Natural killer cell (primary cell): ENCODE results near the gene RPTN. TPM values are rescaled to one million over a fixed set of nuclear protein-coding genes. Genes with fewer than 3 reads are reported as not detected.

Experiments
- ATAC-seq, 3 donors: fragments of 150-1000 bp in 2 of 3; fragments of 200-7000 bp in 1 of 3; cut with Tn5 transposase; 1 replicate in 1 of 3; 2 replicates in 2 of 3; pipeline ENCODE4 v1.10.0; 2021; ENCODE audit warnings: mild to moderate bottlenecking in 2 of 3, moderate library complexity in 2 of 3
- DNase-seq, 2 donors: peaks; one replicate each; pipeline versions ENCODE4 v3.0.0 to v3.0.0-alpha.2; 2013 to 2021; ENCODE audit warnings: mixed read lengths in 1 of 2
- H3K27ac ChIP-seq: one replicate; pipeline ENCODE4 v1.5.1; 2013; ENCODE audit warnings: mild to moderate bottlenecking, low read length
- H3K27me3 ChIP-seq: one replicate; pipeline ENCODE4 v1.6.1; 2013; ENCODE audit warnings: low read length; ENCODE audit not compliant: control insufficient read depth, insufficient read depth
- H3K36me3 ChIP-seq: one replicate; pipeline ENCODE4 v1.6.1; 2013; ENCODE audit warnings: low read length; ENCODE audit not compliant: control insufficient read depth, insufficient read depth
- H3K4me1 ChIP-seq: one replicate; pipeline ENCODE4 v1.6.1; 2013; ENCODE audit warnings: low read length; ENCODE audit not compliant: control insufficient read depth, insufficient read depth
- H3K4me3 ChIP-seq: one replicate; pipeline ENCODE4 v1.5.1; 2013; ENCODE audit warnings: low read length
- H3K9me3 ChIP-seq: one replicate; pipeline ENCODE4 v1.6.1; 2013; ENCODE audit warnings: low read length; ENCODE audit not compliant: control insufficient read depth, insufficient read depth
- H3K27ac Mint-ChIP-seq, 2 donors: one replicate each; pipeline ENCODE4 v1.8.0; 2022; ENCODE audit warnings: mild to moderate bottlenecking in 2 of 2, mixed read lengths in 2 of 2, moderate library complexity in 1 of 2
- H3K27me3 Mint-ChIP-seq, 2 donors: one replicate each; pipeline ENCODE4 v1.8.0; 2022; ENCODE audit warnings: low read depth in 2 of 2, mixed read lengths in 2 of 2
- H3K36me3 Mint-ChIP-seq: one replicate; pipeline ENCODE4 v1.8.0; 2022; ENCODE audit warnings: mixed read lengths
- H3K4me1 Mint-ChIP-seq, 2 donors: one replicate each; pipeline ENCODE4 v1.8.0; 2022; ENCODE audit warnings: mixed read lengths in 2 of 2
- H3K4me3 Mint-ChIP-seq: one replicate; pipeline ENCODE4 v1.8.0; 2022; ENCODE audit warnings: mild to moderate bottlenecking, moderate library complexity, mixed read lengths
- H3K9me3 Mint-ChIP-seq, 2 donors: one replicate each; pipeline ENCODE4 v1.8.0; 2022; ENCODE audit warnings: mixed read lengths in 2 of 2
- CTCF ChIP-seq: fragments of 200-600 bp; IDR thresholded peaks from one replicate; pipeline ENCODE4 v1.8.0; 2022; ENCODE audit warnings: antibody characterized with exemption
- WGBS: methylation state at CpG from one replicate; pipeline ENCODE4 v1.1.7; 2013; ENCODE audit warnings: missing lambda C conversion rate; ENCODE audit not compliant: insufficient coverage; 5-methylcytosine and 5-hydroxymethylcytosine counted together
- intact Hi-C: fragments of 100-400 bp; cut with micrococcal nuclease; formaldehyde crosslinking; loops from one replicate; pipeline ENCODE4 v1.14.2; 2022
- total RNA-seq, 4 donors: library from RNA; stranded (reverse); fragments of 120-200 nt in 1 of 4; gene quantifications; one replicate each; pipeline versions ENCODE4 v1.2.3 to v1.2.4, GENCODE V29; 2013 to 2022

RPTN gene
- total RNA-seq, 3 donors from 2014 or later (not counting 1 experiment from before 2014, with no cell fraction given): not detected

GRCh38 chr1:152112885-152113432, 46.1 kb downstream of the RPTN start:
- Mint-ChIP-seq H3K27ac (no peak overlapping the region), H3K27me3 (peaks cover 17 to 26% of the 10 kb centered on the region in 2 donors), H3K4me1 (no peaks in the 10 kb centered on the region), H3K36me3 (no peaks in the 10 kb centered on the region), H3K4me3 (no peak overlapping the region), H3K9me3 (no peaks in the 10 kb centered on the region)
- intact Hi-C loops: no loop called here
- DNase-seq: no peak
- no peak for TF ChIP-seq CTCF
- Histone ChIP-seq H3K36me3 (no peaks in the 10 kb centered on the region), H3K4me1 (peaks cover 39% of the 10 kb centered on the region), H3K9me3 (no peaks in the 10 kb centered on the region), H3K27ac (no peak overlapping the region), H3K27me3 (peaks cover 53% of the 10 kb centered on the region), H3K4me3 (no peak overlapping the region)
- no peak for ATAC-seq
- WGBS: 23% methylated on average over 12 of the region's 13 CpGs

- Mint-ChIP-seq H3K27me3 (peaks cover 14 to 24% of the 10 kb centered on the region in 2 donors), H3K4me1 (no peaks in the 10 kb centered on the region), H3K4me3 (no peak overlapping the region), H3K36me3 (no peaks in the 10 kb centered on the region), H3K27ac (no peak overlapping the region), H3K9me3 (no peaks in the 10 kb centered on the region)
- 2% methylated on average over 53 of the region's 53 CpGs for WGBS
- no peak overlapping the region for H3K27ac ChIP-seq
- ATAC-seq (no peak), DNase-seq (peak in 1 of 2 donors; percentile 29)
- intact Hi-C loops: no loop called here
- TF ChIP-seq CTCF: no peak
- no peaks in the 10 kb centered on the region for H3K9me3 ChIP-seq
- H3K4me3 ChIP-seq: no peak overlapping the region
- peaks cover 55% of the 10 kb centered on the region for H3K27me3 ChIP-seq
- no peaks in the 10 kb centered on the region for H3K36me3 ChIP-seq
- peaks cover 39% of the 10 kb centered on the region for H3K4me1 ChIP-seq
Observed at GRCh38 chr1:152112101-152112884, 46.7 kb downstream of the RPTN start.

GRCh38 chr1:152111515-152111968, 47.5 kb downstream of the RPTN start:
- peaks cover 7 to 19% of the 10 kb centered on the region in 2 donors for H3K27me3 Mint-ChIP-seq
- Histone ChIP-seq H3K4me3 (peak overlapping the region; percentile 28), H3K27ac (no peak overlapping the region), H3K9me3 (no peaks in the 10 kb centered on the region), H3K27me3 (peaks cover 56% of the 10 kb centered on the region), H3K36me3 (no peaks in the 10 kb centered on the region), H3K4me1 (peaks cover 39% of the 10 kb centered on the region)
- no peak overlapping the region for H3K4me3 Mint-ChIP-seq
- H3K4me1 Mint-ChIP-seq: no peaks in the 10 kb centered on the region
- DNase-seq: peak in 1 of 2 donors; percentile 30
- intact Hi-C loops: no loop called here
- no peaks in the 10 kb centered on the region for H3K36me3 Mint-ChIP-seq
- TF ChIP-seq CTCF: no peak
- H3K27ac Mint-ChIP-seq: no peak overlapping the region
- no peaks in the 10 kb centered on the region for H3K9me3 Mint-ChIP-seq
- ATAC-seq: no peak
- under 1% methylated on average over 44 of the region's 44 CpGs for WGBS
